OCI-LY7 (cell line): ENCODE data around the gene DTD2. TPM values are rescaled to one million over a fixed set of nuclear protein-coding genes. Genes with fewer than 3 reads are reported as not detected.

Experiments used
- BruUV-seq: library from RNA; stranded (reverse); fragments of 400-500 nt; replicated peaks from 2 replicates; lab custom pipeline; 2021; lab: Mats Ljungman, UMichigan
- CTCF ChIA-PET: fragments of 300-600 bp; sonication (Branson Sonifier 250); formaldehyde crosslinking; loops from one replicate; lab custom pipeline; 2022; ENCODE audit warnings: antibody characterized with exemption; ENCODE audit not compliant: unreplicated experiment; lab: Charles Lee
- POLR2A ChIA-PET: fragments of 300-600 bp; sonication (Branson Sonifier 250); formaldehyde crosslinking; loops from one replicate; lab custom pipeline; 2022; ENCODE audit warnings: antibody characterized with exemption; lab: Charles Lee
- DNase-seq: peaks from one replicate; pipeline ENCODE4 v3.0.0-alpha.2; 2015; ENCODE audit warnings: low spot score
- H2AFZ ChIP-seq: fragments of 200-600 bp; sonication (generic), shearing (Covaris generic); 2 replicates; pipeline ENCODE4 v1.6.1; 2014; ENCODE audit warnings: mild to moderate bottlenecking, antibody characterized with exemption, low read length, moderate library complexity
- H3K27ac ChIP-seq: fragments of 200-600 bp; sonication (generic); 2 replicates; pipeline ENCODE4 v1.5.1; 2014; ENCODE audit warnings: mixed run types, low read depth, mild to moderate bottlenecking, moderate library complexity, low read length, inconsistent platforms; ENCODE audit not compliant: poor library complexity, severe bottlenecking
- H3K36me3 ChIP-seq: fragments of 200-600 bp; sonication (generic); 2 replicates; pipeline ENCODE4 v1.6.1; 2014; ENCODE audit warnings: mild to moderate bottlenecking, antibody characterized with exemption, low read length, moderate library complexity, mixed read lengths; ENCODE audit not compliant: insufficient read depth
- H3K4me1 ChIP-seq: fragments of 200-600 bp; sonication (generic); 2 replicates; pipeline ENCODE4 v1.5.1; 2014; ENCODE audit warnings: mild to moderate bottlenecking, low read length; ENCODE audit not compliant: insufficient read depth, poor library complexity, severe bottlenecking
- H3K4me2 ChIP-seq: fragments of 200-600 bp; sonication (generic); 2 replicates; pipeline ENCODE4 v1.6.1; 2014; ENCODE audit warnings: mild to moderate bottlenecking, low read length
- H3K4me3 ChIP-seq: fragments of 200-600 bp; sonication (generic); 2 replicates; pipeline ENCODE4 v1.5.1; 2014; ENCODE audit warnings: mild to moderate bottlenecking, low read depth, low read length; ENCODE audit not compliant: poor library complexity, severe bottlenecking
- H3K79me2 ChIP-seq: fragments of 200-600 bp; sonication (generic); 2 replicates; pipeline ENCODE4 v1.6.1; 2016; ENCODE audit warnings: low read depth, mild to moderate bottlenecking, low read length, moderate library complexity, mixed read lengths; ENCODE audit not compliant: insufficient read depth
- H3K9me2 ChIP-seq: fragments of 200-600 bp; sonication (generic); 2 replicates; pipeline ENCODE4 v1.6.1; 2016; ENCODE audit warnings: mild to moderate bottlenecking, low read length, mixed read lengths; ENCODE audit not compliant: insufficient read depth
- H3K9me3 ChIP-seq: fragments of 200-600 bp; sonication (generic); 2 replicates; pipeline ENCODE4 v1.6.1; 2014; ENCODE audit warnings: mild to moderate bottlenecking, mixed run types, low read length, mixed read lengths
- H4K20me1 ChIP-seq: fragments of 200-600 bp; sonication (generic); 2 replicates; pipeline ENCODE4 v1.6.1; 2014; ENCODE audit warnings: mild to moderate bottlenecking, antibody characterized with exemption, low read length, moderate library complexity, mixed read lengths; ENCODE audit not compliant: insufficient read depth
- EZH2phosphoT487 ChIP-seq: fragments of 200-600 bp; sonication (generic); IDR thresholded peaks from 2 replicates; pipeline ENCODE4 v1.6.1; 2018; ENCODE audit warnings: low read depth, borderline replicate concordance, mild to moderate bottlenecking, mixed run types, antibody characterized with exemption, low read length, moderate library complexity, mixed read lengths
- intact Hi-C: fragments of 100-400 bp; cut with micrococcal nuclease; formaldehyde crosslinking; loops from one replicate; pipeline ENCODE4 v1.10.0; 2022; ENCODE audit not compliant: unreplicated experiment
- total RNA-seq, 2 experiments: library from RNA; depleted of rRNA in 1 of 2; stranded (reverse); fragments of >200 nt in 1 of 2; shearing (Covaris generic) in 1 of 2; gene quantifications; 2 replicates each; pipeline ENCODE4 v1.2.3, GENCODE V29; 2014 to 2022
- TF ChIP-seq, protein P1 (sequence below): fragments of 200-600 bp; sonication (generic); conservative IDR thresholded peaks from 2 replicates; pipeline ENCODE4 v1.5.1; 2014; ENCODE audit warnings: mild to moderate bottlenecking, antibody characterized with exemption, low read length, moderate library complexity, mixed read lengths

The DTD2 gene
- total RNA-seq, 2 experiments from 2014 or later, result 29.2 to 48.9 TPM

DNA sequence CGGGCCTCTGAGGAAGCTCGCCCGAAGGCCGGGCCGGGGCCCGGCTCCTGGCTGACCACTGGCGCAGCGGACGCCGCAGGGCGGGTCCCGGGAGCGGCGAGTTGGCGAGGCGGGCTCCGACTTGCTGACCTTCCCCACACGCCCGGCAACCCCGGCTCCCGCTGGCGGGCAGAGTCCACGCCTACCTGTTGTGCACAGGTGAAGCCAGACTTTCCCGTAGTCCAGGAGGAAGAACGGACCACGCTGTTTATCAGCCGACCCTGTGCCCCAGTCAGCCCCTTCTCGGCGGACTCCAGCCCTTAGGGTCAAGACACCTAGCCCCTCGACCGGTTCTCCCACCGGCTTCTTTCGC is 37.4 kb downstream of the DTD2 start:
- peaks cover 14% of the 10 kb centered on the region; the same call in 1 of the 2 replicates for H3K79me2 ChIP-seq
- peaks cover 16% of the 10 kb centered on the region for H3K4me1 ChIP-seq
- peak overlapping the region; percentile 73 for H2AFZ ChIP-seq
- H3K9me3 ChIP-seq, result no peaks in the 10 kb centered on the region
- H3K4me2 ChIP-seq, result peak overlapping the region; percentile 81
- POLR2A ChIA-PET, result interaction anchor here (0.7 to 2.4 kb wide), 11 partner anchors 9 to 801 kb away, joined by 3 to 19 read pairs (median 4); partner anchors contain the start of genes DTD2 and STRN3
- BruUV-seq, result no TSS peak
- peak; percentile 21 for DNase-seq
- CTCF ChIA-PET, result no interaction called here
- H4K20me1 ChIP-seq, result no peaks in the 10 kb centered on the region
- no peak for TF ChIP-seq EZH2phosphoT487
- TF ChIP-seq, protein P1, sequence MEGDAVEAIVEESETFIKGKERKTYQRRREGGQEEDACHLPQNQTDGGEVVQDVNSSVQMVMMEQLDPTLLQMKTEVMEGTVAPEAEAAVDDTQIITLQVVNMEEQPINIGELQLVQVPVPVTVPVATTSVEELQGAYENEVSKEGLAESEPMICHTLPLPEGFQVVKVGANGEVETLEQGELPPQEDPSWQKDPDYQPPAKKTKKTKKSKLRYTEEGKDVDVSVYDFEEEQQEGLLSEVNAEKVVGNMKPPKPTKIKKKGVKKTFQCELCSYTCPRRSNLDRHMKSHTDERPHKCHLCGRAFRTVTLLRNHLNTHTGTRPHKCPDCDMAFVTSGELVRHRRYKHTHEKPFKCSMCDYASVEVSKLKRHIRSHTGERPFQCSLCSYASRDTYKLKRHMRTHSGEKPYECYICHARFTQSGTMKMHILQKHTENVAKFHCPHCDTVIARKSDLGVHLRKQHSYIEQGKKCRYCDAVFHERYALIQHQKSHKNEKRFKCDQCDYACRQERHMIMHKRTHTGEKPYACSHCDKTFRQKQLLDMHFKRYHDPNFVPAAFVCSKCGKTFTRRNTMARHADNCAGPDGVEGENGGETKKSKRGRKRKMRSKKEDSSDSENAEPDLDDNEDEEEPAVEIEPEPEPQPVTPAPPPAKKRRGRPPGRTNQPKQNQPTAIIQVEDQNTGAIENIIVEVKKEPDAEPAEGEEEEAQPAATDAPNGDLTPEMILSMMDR, result no peak
- H3K4me3 ChIP-seq, result peak overlapping the region; percentile 79
- no peak overlapping the region for H3K27ac ChIP-seq
- no peaks in the 10 kb centered on the region for H3K36me3 ChIP-seq
- H3K9me2 ChIP-seq, result no peaks in the 10 kb centered on the region
- intact Hi-C loops, result loop anchor here (1.0 kb wide), 1 partner anchor 37 kb away; the partner anchor contains the start of gene DTD2

DNA sequence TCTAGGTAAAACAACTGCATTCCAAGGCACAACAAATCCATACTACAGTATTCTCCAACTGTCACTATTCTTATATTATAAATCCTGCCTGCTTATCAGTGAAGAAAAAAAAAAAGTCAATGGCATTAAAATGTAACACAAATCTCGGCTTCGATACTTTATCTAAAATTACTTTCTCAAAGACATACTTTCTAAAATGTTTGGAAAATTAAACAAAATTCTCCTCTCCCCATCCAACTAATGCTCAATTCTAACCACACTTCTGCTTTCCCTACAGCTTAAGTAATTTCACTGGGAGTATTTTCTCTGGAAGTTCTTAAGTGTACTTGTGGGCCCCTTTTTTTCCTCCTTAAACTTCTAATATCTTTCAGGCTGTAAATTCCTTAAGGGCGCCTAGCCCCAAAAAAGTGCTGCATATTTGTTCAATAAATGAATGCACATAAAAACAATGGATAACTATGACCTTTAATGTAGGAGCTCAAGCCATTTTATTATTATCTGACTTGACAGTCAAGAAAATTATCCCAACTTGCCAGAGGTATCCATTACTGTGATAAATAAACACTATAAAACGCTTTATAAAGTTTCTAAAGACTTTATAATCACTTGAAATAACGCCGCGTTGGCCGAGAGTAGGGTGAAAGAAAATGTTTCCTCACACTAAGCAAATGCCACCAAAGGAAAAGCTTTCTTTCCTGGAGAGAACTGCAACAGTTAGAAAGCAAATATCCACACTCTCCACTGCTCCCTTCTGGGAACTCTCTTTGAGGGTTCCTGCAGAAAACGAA is 37.9 kb downstream of the DTD2 start:
- intact Hi-C loops, result no loop called here
- H3K9me2 ChIP-seq, result no peaks in the 10 kb centered on the region
- no peaks in the 10 kb centered on the region for H3K36me3 ChIP-seq
- H3K27ac ChIP-seq, result no peak overlapping the region
- H4K20me1 ChIP-seq, result no peaks in the 10 kb centered on the region
- peaks cover 14% of the 10 kb centered on the region; the same call in 1 of the 2 replicates for H3K79me2 ChIP-seq
- peaks cover 16% of the 10 kb centered on the region for H3K4me1 ChIP-seq
- no peaks in the 10 kb centered on the region for H3K9me3 ChIP-seq
- no peak for DNase-seq
- peak overlapping the region; percentile 73 for H2AFZ ChIP-seq
- ChIA-PET CTCF (no interaction called here), POLR2A (interaction anchor here (0.7 to 2.4 kb wide), 7 partner anchors 9 to 802 kb away, joined by 3 to 19 read pairs (median 3); partner anchors contain the start of genes DTD2 and STRN3)
- H3K4me3 ChIP-seq, result peak overlapping the region; percentile 79
- peak overlapping the region; percentile 81 for H3K4me2 ChIP-seq
- BruUV-seq, result TSS peak; percentile 61
- TF ChIP-seq, protein P1, result no peak
- TF ChIP-seq EZH2phosphoT487, result no peak

DNA sequence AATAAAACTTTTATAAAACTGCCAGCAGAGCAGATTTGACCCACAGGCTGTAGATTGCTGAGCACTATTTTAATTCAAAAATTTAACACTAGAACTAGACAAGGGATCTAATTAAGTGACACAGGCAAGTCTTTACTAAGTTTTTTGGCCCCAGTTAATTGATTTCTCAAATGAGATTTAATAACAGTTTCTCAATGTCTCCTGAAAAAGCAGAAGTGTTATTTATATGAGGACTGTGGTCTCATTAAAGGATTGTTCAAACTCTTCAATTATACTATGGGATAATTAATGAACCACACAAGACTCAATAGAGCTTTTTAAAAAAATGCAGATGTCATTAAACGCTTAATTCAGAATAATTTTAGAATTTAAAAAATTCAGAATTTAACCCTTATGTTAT is 38.9 kb downstream of the DTD2 start:
- no TSS peak for BruUV-seq
- Histone ChIP-seq H3K4me2 (no peak overlapping the region), H3K27ac (no peak overlapping the region), H3K9me2 (no peaks in the 10 kb centered on the region), H3K9me3 (no peaks in the 10 kb centered on the region), H3K4me3 (no peak overlapping the region), H4K20me1 (no peaks in the 10 kb centered on the region), H2AFZ (no peak overlapping the region), H3K79me2 (peaks cover 14% of the 10 kb centered on the region; the same call in 1 of the 2 replicates), H3K4me1 (peaks cover 16% of the 10 kb centered on the region), H3K36me3 (no peaks in the 10 kb centered on the region)
- DNase-seq, result no peak
- CTCF ChIA-PET, result no interaction called here
- intact Hi-C loops, result no loop called here
- POLR2A ChIA-PET, result interaction anchor here (1.2 kb wide), 1 partner anchor 42 kb away, joined by 3 read pairs; no protein-coding TSS in a partner anchor
- TF ChIP-seq, protein P1, result no peak
